ENCODE measurements around the gene CFHR4. TPM values are rescaled to one million over a fixed set of nuclear protein-coding genes. Genes with fewer than 3 reads are reported as not detected.

The CFHR4 gene
- total and polyA plus RNA-seq, 2 donors (not counting 3 experiments of a cell fraction or from before 2014, with no cell fraction given): not detected

DNA sequence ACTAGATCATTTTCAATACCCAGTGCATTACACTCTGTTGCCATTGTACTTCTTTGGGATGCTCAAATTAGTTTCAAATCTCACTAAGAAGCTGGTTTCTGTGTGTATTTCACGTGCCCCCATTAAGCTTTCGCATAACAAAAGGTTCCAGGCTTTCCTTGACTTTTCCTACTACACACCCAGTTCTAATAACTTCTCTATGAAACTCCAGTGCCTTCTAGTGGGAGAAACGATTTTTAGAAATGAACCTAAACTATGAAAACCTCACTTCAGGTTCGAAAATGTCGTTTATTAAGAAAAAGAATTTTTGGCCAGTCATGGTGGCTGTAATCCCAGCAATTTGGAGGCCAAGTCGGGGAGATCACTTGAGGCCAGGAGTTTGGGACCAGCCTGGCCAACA lies 2.8 kb downstream of the CFHR4 start:
- no peak overlapping the region for H3K4me2 ChIP-seq (ENCODE audit: insufficient read depth, low read length)
- no TSS peak for BruUV-seq (replicated peaks)
- H3K79me2 ChIP-seq (ENCODE audit: control insufficient read depth, insufficient read depth, low read length): no peaks in the 10 kb centered on the region
- FAIRE-seq (no peak), DNase-seq (ENCODE audit: low read depth, low spot score) (no peak)
- no peaks in the 10 kb centered on the region for H3K9me3 ChIP-seq (replicated peaks; ENCODE audit: control insufficient read depth, insufficient read depth, low read length)
- H3K27ac ChIP-seq (ENCODE audit: insufficient read depth, low read depth, low read length): no peak overlapping the region
- H3K9me1 ChIP-seq (replicated peaks; ENCODE audit: control insufficient read depth, extremely low read depth, insufficient read depth, low read length): no peaks in the 10 kb centered on the region
- no peaks in the 10 kb centered on the region for H4K20me1 ChIP-seq (replicated peaks; ENCODE audit: control insufficient read depth, extremely low read depth, insufficient read depth, low read length)
- POLR2A ChIA-PET: no interaction called here
- no peaks in the 10 kb centered on the region for H3K36me3 ChIP-seq (ENCODE audit: control insufficient read depth in 2 of 2, extremely low read depth in 1 of 2, insufficient read depth in 2 of 2, low read length in 2 of 2)
- intact Hi-C loops (cut with micrococcal nuclease): no loop called here
- no peak overlapping the region for H2AFZ ChIP-seq (ENCODE audit: low read depth, low read length)
- H3K4me1 ChIP-seq (ENCODE audit: control insufficient read depth, extremely low read depth, insufficient read depth, low read length): no peaks in the 10 kb centered on the region
- CTCF ChIA-PET: no interaction called here
- H3K27me3 ChIP-seq (ENCODE audit: control insufficient read depth in 2 of 2, insufficient read depth in 2 of 2, low read length in 2 of 2): no peaks in the 10 kb centered on the region
- no peak overlapping the region for H3K9ac ChIP-seq (replicated peaks; ENCODE audit: extremely low read depth, insufficient read depth, low read length)
- dilution Hi-C loops (cut with MboI; ENCODE audit: extremely low pct_ligation_motif_present, low sequenced_read_pairs): no loop called here
- TF ChIP-seq FOS (IDR thresholded peaks at IDR 0.05; ENCODE audit: borderline replicate concordance, insufficient read depth, low read length) (no peak), MYC (IDR thresholded peaks at IDR 0.05; ENCODE audit: low read depth, low read length) (no peak), MAX (IDR thresholded peaks at IDR 0.05; ENCODE audit: insufficient read depth, insufficient read length) (no peak), EZH2 (IDR thresholded peaks at IDR 0.05; ENCODE audit: borderline replicate concordance, low read depth, low read length, severe bottlenecking) (no peak), POLR2A (IDR thresholded peaks at IDR 0.05; ENCODE audit: low read depth, low read length) (no peak), POLR2AphosphoS5 (IDR thresholded peaks at IDR 0.05; ENCODE audit: insufficient read depth, low read depth, low read length) (no peak), GATA2 (IDR thresholded peaks at IDR 0.05; ENCODE audit: insufficient read depth, insufficient read length, low read depth, low read length) (no peak), JUN (IDR thresholded peaks at IDR 0.05; ENCODE audit: borderline replicate concordance, insufficient read depth, insufficient read length, low read depth) (no peak)
- TF ChIP-seq, protein P1, sequence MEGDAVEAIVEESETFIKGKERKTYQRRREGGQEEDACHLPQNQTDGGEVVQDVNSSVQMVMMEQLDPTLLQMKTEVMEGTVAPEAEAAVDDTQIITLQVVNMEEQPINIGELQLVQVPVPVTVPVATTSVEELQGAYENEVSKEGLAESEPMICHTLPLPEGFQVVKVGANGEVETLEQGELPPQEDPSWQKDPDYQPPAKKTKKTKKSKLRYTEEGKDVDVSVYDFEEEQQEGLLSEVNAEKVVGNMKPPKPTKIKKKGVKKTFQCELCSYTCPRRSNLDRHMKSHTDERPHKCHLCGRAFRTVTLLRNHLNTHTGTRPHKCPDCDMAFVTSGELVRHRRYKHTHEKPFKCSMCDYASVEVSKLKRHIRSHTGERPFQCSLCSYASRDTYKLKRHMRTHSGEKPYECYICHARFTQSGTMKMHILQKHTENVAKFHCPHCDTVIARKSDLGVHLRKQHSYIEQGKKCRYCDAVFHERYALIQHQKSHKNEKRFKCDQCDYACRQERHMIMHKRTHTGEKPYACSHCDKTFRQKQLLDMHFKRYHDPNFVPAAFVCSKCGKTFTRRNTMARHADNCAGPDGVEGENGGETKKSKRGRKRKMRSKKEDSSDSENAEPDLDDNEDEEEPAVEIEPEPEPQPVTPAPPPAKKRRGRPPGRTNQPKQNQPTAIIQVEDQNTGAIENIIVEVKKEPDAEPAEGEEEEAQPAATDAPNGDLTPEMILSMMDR (IDR thresholded peaks at IDR 0.05; ENCODE audit: extremely low read depth in 1 of 2, insufficient read depth in 1 of 2, low read depth in 1 of 2, low read length in 2 of 2): no peak
- no peak overlapping the region for H3K4me3 ChIP-seq (replicated peaks in 1 of 3; ENCODE audit: insufficient read depth in 1 of 3, low read depth in 1 of 3, low read length in 3 of 3)
